ENCODE measurements around the gene KCNK16. TPM values are rescaled to one million over a fixed set of nuclear protein-coding genes. Genes with fewer than 3 reads are reported as not detected.

Gene KCNK16
- total and polyA plus RNA-seq, 2 donors (not counting 1 experiment from before 2014, with no cell fraction given): not detected

DNA sequence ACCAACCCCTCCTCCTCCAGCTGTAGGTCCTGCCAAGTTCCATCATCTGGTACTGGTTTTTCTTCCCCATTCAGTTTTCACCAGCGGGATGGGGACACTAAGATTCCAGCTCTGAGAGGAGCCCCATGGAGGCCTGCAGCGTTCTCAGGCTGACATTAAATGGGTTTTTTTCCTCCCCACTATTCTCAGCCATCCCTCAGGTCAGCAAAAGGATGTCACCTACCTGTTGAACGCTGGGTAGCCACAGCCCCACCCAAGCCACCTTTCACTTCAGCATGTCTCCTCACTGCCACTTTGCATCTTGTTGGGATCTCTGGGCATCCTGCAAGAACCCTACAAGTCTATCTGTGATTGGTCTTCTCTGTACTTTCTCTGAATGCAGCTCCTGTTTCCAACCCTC, 15.0 kb downstream of the KCNK16 start:
- POLR2A ChIA-PET: no interaction called here
- no peak for DNase-seq
- Histone ChIP-seq H2AFZ (ENCODE audit: insufficient read depth, low read depth, low read length, poor library complexity, severe bottlenecking) (no peak overlapping the region), H3K27me3 (replicated peaks in 1 of 4; ENCODE audit: control extremely low read depth in 1 of 4, control insufficient read depth in 3 of 4, insufficient read depth in 4 of 4, low read length in 3 of 4) (peaks cover 0 to 19% (median 10%) of the 10 kb centered on the region in 4 experiments), H3K79me2 (ENCODE audit: control insufficient read depth, insufficient read depth, low read length) (no peaks in the 10 kb centered on the region), H3K9me3 (ENCODE audit: control extremely low read depth in 1 of 3, control insufficient read depth in 2 of 3, insufficient read depth in 1 of 3, low read length in 2 of 3) (peaks cover 0 to 5% (median 0%) of the 10 kb centered on the region in 3 donors), H3K4me1 (ENCODE audit: control insufficient read depth in 2 of 2, insufficient read depth in 2 of 2, low read length in 2 of 2) (peaks cover 4 to 7% of the 10 kb centered on the region in 2 donors), H3K27ac (ENCODE audit: low read length in 2 of 2) (no peak overlapping the region), H3K9ac (ENCODE audit: low read length) (no peak overlapping the region), H3K4me3 (ENCODE audit: control extremely low read depth in 1 of 5, extremely low read depth in 1 of 5, insufficient read depth in 1 of 5, low read depth in 2 of 5, low read length in 4 of 5) (no peak overlapping the region), H4K20me1 (ENCODE audit: control insufficient read depth, insufficient read depth, low read length, poor library complexity, severe bottlenecking) (no peaks in the 10 kb centered on the region), H3K4me2 (replicated peaks; ENCODE audit: low read depth, low read length, poor library complexity, severe bottlenecking) (no peak overlapping the region), H3K36me3 (replicated peaks in 1 of 2; ENCODE audit: control extremely low read depth in 1 of 2, control insufficient read depth in 1 of 2, extremely low read depth in 1 of 2, insufficient read depth in 2 of 2, low read length in 1 of 2) (no peaks in the 10 kb centered on the region)
- H3K27me3 Mint-ChIP-seq: peaks cover 31% of the 10 kb centered on the region
- H3K27ac Mint-ChIP-seq: no peak overlapping the region
- CTCF ChIA-PET: interaction anchor here (0.6 to 11.7 kb wide), 4 partner anchors 30 to 1276 kb away, joined by 3 to 241 read pairs (median 52); no protein-coding TSS in a partner anchor
- 85% methylated on average over 3 of the region's 3 CpGs for WGBS (ENCODE audit: insufficient coverage)
- intact Hi-C loops (cut with micrococcal nuclease): no loop called here
- no peaks in the 10 kb centered on the region for H3K9me3 Mint-ChIP-seq (ENCODE audit: insufficient read depth)
- no peak for TF ChIP-seq EZH2 (IDR thresholded peaks at IDR 0.05; ENCODE audit: borderline replicate concordance, insufficient read depth, low read depth, low read length, poor library complexity, severe bottlenecking)
- TF ChIP-seq, protein P1, sequence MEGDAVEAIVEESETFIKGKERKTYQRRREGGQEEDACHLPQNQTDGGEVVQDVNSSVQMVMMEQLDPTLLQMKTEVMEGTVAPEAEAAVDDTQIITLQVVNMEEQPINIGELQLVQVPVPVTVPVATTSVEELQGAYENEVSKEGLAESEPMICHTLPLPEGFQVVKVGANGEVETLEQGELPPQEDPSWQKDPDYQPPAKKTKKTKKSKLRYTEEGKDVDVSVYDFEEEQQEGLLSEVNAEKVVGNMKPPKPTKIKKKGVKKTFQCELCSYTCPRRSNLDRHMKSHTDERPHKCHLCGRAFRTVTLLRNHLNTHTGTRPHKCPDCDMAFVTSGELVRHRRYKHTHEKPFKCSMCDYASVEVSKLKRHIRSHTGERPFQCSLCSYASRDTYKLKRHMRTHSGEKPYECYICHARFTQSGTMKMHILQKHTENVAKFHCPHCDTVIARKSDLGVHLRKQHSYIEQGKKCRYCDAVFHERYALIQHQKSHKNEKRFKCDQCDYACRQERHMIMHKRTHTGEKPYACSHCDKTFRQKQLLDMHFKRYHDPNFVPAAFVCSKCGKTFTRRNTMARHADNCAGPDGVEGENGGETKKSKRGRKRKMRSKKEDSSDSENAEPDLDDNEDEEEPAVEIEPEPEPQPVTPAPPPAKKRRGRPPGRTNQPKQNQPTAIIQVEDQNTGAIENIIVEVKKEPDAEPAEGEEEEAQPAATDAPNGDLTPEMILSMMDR (IDR thresholded peaks at IDR 0.05): no peak
- ATAC-seq (ENCODE audit: low read depth): no peak
- H3K4me1 Mint-ChIP-seq: peaks cover 13% of the 10 kb centered on the region
- no peak overlapping the region for H3K4me3 Mint-ChIP-seq

DNA sequence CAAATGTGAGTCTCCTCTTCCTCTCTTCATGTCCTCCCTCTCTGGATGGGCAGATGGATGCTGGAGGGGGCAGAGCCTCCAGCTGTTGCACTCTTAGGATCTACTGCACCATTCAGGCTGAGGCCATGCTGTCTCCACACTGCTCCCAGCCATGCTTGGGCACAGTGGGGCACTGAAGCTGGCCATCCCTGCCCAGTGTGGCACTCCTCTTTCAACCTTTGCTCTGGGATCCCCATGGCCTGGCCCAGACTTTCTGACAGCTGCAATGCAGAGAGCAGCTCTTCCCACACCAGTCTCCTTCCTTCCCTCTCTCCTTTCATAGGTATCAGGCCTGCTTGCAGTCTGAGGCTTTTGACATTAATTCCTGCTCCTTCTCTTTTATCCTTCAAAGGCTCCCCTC, 17.6 kb downstream of the KCNK16 start:
- ATAC-seq (ENCODE audit: low read depth): no peak
- ChIA-PET CTCF (interaction anchor here (0.7 to 11.7 kb wide), 8 partner anchors 37 to 432 kb away, joined by 3 to 241 read pairs (median 4); no protein-coding TSS in a partner anchor), POLR2A (no interaction called here)
- no peak overlapping the region for H3K9ac ChIP-seq (ENCODE audit: low read length)
- no peak overlapping the region for H3K27ac Mint-ChIP-seq
- intact Hi-C loops (cut with micrococcal nuclease): no loop called here
- no peak overlapping the region for H3K4me3 ChIP-seq (ENCODE audit: control extremely low read depth in 1 of 5, extremely low read depth in 1 of 5, insufficient read depth in 1 of 5, low read depth in 2 of 5, low read length in 4 of 5)
- H3K4me2 ChIP-seq (replicated peaks; ENCODE audit: low read depth, low read length, poor library complexity, severe bottlenecking): no peak overlapping the region
- no peak overlapping the region for H2AFZ ChIP-seq (ENCODE audit: insufficient read depth, low read depth, low read length, poor library complexity, severe bottlenecking)
- no peak overlapping the region for H3K4me3 Mint-ChIP-seq
- no peaks in the 10 kb centered on the region for H3K36me3 ChIP-seq (replicated peaks in 1 of 2; ENCODE audit: control extremely low read depth in 1 of 2, control insufficient read depth in 1 of 2, extremely low read depth in 1 of 2, insufficient read depth in 2 of 2, low read length in 1 of 2)
- peaks cover 4 to 7% of the 10 kb centered on the region in 2 donors for H3K4me1 ChIP-seq (ENCODE audit: control insufficient read depth in 2 of 2, insufficient read depth in 2 of 2, low read length in 2 of 2)
- H3K27ac ChIP-seq (ENCODE audit: low read length in 2 of 2): no peak overlapping the region
- no peaks in the 10 kb centered on the region for H3K9me3 Mint-ChIP-seq (ENCODE audit: insufficient read depth)
- H3K27me3 ChIP-seq (replicated peaks in 1 of 4; ENCODE audit: control extremely low read depth in 1 of 4, control insufficient read depth in 3 of 4, insufficient read depth in 4 of 4, low read length in 3 of 4): peaks cover 0 to 4% (median under 1%) of the 10 kb centered on the region in 4 experiments
- peaks cover 0 to 5% (median 0%) of the 10 kb centered on the region in 3 donors for H3K9me3 ChIP-seq (ENCODE audit: control extremely low read depth in 1 of 3, control insufficient read depth in 2 of 3, insufficient read depth in 1 of 3, low read length in 2 of 3)
- H4K20me1 ChIP-seq (ENCODE audit: control insufficient read depth, insufficient read depth, low read length, poor library complexity, severe bottlenecking): no peaks in the 10 kb centered on the region
- H3K79me2 ChIP-seq (ENCODE audit: control insufficient read depth, insufficient read depth, low read length): no peaks in the 10 kb centered on the region
- no peak for TF ChIP-seq EZH2 (IDR thresholded peaks at IDR 0.05; ENCODE audit: borderline replicate concordance, insufficient read depth, low read depth, low read length, poor library complexity, severe bottlenecking)
- TF ChIP-seq, protein P1 (IDR thresholded peaks at IDR 0.05): no peak
- peaks cover 4% of the 10 kb centered on the region for H3K4me1 Mint-ChIP-seq
- no peak for DNase-seq
- peaks cover 23% of the 10 kb centered on the region for H3K27me3 Mint-ChIP-seq

Data from B cell (primary cell).